Measurements from ENCODE around the gene NECAP2. TPM values are rescaled to one million over a fixed set of nuclear protein-coding genes. Genes with fewer than 3 reads are reported as not detected.

NECAP2 gene
- total and polyA plus RNA-seq, 10 of the 15 experiments (the other 5 are each of a cell fraction or from before 2014, with no cell fraction given), result 16.3 to 98.0 (median 57.4) TPM

DNA sequence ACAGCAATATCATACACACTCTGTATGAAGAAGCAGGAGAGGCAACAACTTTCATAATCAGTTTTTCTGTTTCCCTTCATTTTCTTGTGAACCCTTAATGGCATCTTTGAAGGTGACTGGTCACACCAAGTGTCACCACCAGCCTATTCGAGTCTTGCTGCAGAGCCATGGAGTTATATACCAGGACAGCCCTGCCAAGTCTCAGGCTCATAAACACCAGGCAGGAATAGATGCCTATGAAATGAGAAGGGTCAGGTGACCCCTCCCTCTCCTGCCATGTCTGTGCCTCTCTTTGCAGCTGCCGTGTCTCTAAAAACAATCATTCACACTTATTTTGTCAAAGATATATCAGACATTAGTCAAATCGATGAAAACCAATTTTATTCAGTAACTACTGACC, 28.0 kb downstream of the NECAP2 start:
- Histone ChIP-seq H3K27me3 (replicated peaks in 1 of 2; ENCODE audit: control insufficient read depth in 2 of 2, insufficient read depth in 2 of 2, low read length in 1 of 2) (no peaks in the 10 kb centered on the region), H3K9ac (ENCODE audit: control insufficient read depth, insufficient read depth, low read length) (no peak overlapping the region), H3K27ac (ENCODE audit: control insufficient read depth, insufficient read depth) (no peak overlapping the region), H3K4me1 (ENCODE audit: control insufficient read depth, insufficient read depth, low read length) (no peaks in the 10 kb centered on the region), H3K4me2 (ENCODE audit: control insufficient read depth, insufficient read depth) (no peak overlapping the region), H3K9me3 (replicated peaks; ENCODE audit: control insufficient read depth, insufficient read depth, low read length) (no peaks in the 10 kb centered on the region), H2AFZ (ENCODE audit: control insufficient read depth, low read depth, low read length) (no peak overlapping the region), H3K4me3 (no peak overlapping the region), H3K79me2 (ENCODE audit: control insufficient read depth, insufficient read depth, low read length) (no peaks in the 10 kb centered on the region), H3K36me3 (ENCODE audit: control insufficient read depth in 2 of 2, insufficient read depth in 2 of 2, low read length in 1 of 2) (no peaks in the 10 kb centered on the region; a peak in 1 of 4 replicates), H4K20me1 (ENCODE audit: control insufficient read depth, insufficient read depth) (no peaks in the 10 kb centered on the region)
- ChIA-PET CTCF (no interaction called here), RAD21 (ENCODE audit: unreplicated experiment) (no interaction called here), POLR2A (no interaction called here), SMC1A (ENCODE audit: uncharacterized antibody, unreplicated experiment) (no interaction called here)
- no peak for DNase-seq (ENCODE audit: low read depth, low spot score)
- FAIRE-seq, result no peak
- BruUV-seq (replicated peaks), result no TSS peak
- 72% methylated on average over 3 of the region's 3 CpGs for WGBS (ENCODE audit: insufficient coverage, insufficient replicate concordance, low lambda C conversion rate, missing lambda C conversion rate)
- intact Hi-C loops (cut with micrococcal nuclease; ENCODE audit: unreplicated experiment), result no loop called here
- TF ChIP-seq BACH1 (IDR thresholded peaks at IDR 0.05; ENCODE audit: borderline replicate concordance) (no peak), CHD4 (IDR thresholded peaks at IDR 0.05) (no peak), EGR1 (IDR thresholded peaks at IDR 0.05; ENCODE audit: borderline replicate concordance in 1 of 2, low read depth in 2 of 2, low read length in 2 of 2) (no peak), MYB (IDR thresholded peaks at IDR 0.05; ENCODE audit: borderline replicate concordance, low read depth, low read length) (no peak), RUNX3 (IDR thresholded peaks at IDR 0.05; ENCODE audit: low read length) (no peak), STAT1 (conservative IDR thresholded peaks at IDR 0.05) (no peak), SUZ12 (IDR thresholded peaks at IDR 0.05; ENCODE audit: unreplicated experiment) (no peak), BMI1 (IDR thresholded peaks at IDR 0.05; ENCODE audit: borderline replicate concordance) (no peak), YBX1 (IDR thresholded peaks at IDR 0.05) (no peak), HCFC1 (IDR thresholded peaks at IDR 0.05; ENCODE audit: low read length) (no peak)
- TF ChIP-seq, protein P1, sequence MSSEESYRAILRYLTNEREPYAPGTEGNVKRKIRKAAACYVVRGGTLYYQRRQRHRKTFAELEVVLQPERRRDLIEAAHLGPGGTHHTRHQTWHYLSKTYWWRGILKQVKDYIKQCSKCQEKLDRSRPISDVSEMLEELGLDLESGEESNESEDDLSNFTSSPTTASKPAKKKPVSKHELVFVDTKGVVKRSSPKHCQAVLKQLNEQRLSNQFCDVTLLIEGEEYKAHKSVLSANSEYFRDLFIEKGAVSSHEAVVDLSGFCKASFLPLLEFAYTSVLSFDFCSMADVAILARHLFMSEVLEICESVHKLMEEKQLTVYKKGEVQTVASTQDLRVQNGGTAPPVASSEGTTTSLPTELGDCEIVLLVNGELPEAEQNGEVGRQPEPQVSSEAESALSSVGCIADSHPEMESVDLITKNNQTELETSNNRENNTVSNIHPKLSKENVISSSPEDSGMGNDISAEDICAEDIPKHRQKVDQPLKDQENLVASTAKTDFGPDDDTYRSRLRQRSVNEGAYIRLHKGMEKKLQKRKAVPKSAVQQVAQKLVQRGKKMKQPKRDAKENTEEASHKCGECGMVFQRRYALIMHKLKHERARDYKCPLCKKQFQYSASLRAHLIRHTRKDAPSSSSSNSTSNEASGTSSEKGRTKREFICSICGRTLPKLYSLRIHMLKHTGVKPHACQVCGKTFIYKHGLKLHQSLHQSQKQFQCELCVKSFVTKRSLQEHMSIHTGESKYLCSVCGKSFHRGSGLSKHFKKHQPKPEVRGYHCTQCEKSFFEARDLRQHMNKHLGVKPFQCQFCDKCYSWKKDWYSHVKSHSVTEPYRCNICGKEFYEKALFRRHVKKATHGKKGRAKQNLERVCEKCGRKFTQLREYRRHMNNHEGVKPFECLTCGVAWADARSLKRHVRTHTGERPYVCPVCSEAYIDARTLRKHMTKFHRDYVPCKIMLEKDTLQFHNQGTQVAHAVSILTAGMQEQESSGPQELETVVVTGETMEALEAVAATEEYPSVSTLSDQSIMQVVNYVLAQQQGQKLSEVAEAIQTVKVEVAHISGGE (CRISPR knock-in tag; IDR thresholded peaks at IDR 0.05), result no peak
- TF ChIP-seq, protein P2, sequence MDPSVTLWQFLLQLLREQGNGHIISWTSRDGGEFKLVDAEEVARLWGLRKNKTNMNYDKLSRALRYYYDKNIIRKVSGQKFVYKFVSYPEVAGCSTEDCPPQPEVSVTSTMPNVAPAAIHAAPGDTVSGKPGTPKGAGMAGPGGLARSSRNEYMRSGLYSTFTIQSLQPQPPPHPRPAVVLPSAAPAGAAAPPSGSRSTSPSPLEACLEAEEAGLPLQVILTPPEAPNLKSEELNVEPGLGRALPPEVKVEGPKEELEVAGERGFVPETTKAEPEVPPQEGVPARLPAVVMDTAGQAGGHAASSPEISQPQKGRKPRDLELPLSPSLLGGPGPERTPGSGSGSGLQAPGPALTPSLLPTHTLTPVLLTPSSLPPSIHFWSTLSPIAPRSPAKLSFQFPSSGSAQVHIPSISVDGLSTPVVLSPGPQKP (IDR thresholded peaks at IDR 0.05; ENCODE audit: low read depth, low read length), result no peak
- in situ Hi-C loops (cut with MboI), result no loop called here
- ATAC-seq, result no peak

Data from GM12878 (cell line).